Measurements from ENCODE around the gene MIPEP.

Gene MIPEP

DNA sequence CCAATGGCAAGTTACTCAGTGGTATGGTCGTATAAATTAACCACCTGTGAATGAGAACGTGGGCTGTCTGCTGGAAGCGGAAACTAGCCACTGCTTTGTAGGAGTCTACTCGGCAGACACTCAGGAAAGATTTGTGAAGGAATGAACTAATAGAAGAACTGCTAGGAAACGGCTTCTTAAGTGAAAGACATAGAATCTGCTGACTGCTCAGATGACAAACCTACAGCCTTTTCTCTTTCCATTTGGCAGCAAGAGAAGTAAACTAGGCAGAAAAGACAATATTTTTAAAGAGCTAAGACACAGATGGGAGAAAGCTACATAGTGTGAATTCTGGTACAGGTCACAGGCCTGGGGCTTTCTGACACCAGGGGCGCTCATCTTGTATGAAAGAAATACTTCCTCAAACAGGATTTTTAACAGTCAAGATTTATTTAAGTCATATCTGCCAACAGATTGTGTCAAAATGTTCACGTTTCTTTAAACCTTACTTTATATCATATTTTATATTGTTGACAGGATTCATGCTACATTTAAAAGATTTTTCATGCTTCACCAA lies 78.4 kb downstream of the MIPEP start:
- no peak for DNase-seq (ENCODE audit: low read depth in 2 of 2)

DNA sequence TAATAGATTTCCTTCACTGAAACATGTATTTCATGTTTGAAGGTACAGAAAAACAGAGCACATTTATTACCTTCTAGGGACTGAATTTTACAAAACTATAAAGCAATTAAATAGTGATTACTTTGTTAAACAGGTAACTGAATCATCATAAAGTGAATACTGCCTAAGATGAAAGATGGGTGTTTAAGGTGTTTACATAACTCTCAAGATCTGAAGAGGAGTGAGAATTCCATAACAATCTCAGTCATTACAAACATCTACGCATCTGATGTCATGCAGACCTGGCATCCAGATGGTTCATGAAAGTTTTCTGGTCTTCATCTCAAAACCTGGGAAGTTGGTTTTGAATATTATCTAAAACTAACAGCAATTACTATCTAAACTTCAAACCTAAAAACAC lies 80.4 kb downstream of the MIPEP start:
- DNase-seq (ENCODE audit: low read depth in 2 of 2), result no peak

DNA sequence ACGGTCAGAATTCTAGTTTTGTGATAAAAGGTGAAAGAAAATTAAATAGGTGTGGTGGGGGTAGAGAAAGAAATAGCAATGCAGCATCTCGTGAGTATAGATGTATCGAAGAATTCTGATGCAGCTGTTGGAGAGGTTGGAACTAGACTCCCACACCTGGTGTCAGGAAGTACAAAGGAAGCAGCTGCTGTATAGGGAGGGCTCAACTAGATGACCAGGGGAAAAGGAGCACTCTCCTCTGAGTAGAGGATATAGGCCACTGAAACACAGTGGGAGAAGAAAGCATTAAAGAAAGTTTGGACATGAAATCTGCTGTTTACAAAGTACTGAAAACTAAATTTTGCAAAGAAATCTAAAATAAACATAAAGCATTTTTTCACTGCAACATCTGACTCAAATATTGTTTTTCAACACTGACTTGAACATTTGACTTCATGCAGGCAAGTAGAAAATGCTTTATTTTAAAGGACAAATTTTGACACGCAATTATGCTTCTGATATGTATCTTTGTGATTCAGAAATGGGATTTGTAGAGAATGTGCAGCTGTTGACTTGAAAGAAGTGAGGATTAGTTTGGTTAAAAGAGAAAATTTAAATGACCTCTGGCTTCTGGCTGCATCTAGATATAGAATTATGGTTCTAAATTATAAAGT lies 82.2 kb downstream of the MIPEP start:
- DNase-seq (ENCODE audit: low read depth in 2 of 2), result no peak

DNA sequence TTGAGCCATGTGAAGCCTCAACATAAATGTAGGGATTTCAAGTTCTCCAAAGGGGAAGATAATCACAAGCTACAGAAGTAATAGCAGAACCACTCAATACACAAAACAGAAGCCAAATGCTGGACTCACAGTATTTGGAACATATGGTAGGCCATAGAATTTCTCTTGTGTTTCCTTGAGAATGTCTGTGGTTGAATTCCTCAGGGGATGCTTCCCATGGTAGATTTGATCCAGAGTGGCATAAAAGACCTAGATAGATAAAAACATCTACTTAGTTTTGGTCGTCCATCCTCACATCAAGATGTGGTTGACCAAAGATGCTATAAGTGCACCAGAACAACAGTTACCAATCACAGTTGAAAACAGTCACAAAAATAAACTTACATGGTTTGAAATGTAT lies 83.4 kb downstream of the MIPEP start:
- DNase-seq (ENCODE audit: low read depth in 2 of 2), result no peak

DNA sequence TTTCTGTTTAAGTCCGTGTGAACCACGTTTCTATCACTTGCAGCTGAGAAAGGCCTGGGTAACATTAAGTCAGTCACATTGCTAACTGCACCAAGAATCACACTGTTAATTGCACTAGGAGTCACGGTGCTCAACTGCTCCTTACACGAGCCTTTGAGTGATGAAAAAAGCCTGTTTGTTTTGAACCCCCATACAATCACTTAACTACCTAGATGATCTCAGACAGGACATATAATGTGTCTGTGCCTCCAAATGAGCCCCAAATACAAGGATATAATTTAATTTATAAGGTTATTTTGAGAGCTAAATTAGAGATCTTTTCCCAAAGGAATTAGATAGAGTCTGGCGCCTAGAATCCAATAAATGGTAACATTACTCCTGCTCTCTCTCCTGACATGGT lies 84.1 kb downstream of the MIPEP start:
- DNase-seq (ENCODE audit: low read depth in 2 of 2), result no peak

DNA sequence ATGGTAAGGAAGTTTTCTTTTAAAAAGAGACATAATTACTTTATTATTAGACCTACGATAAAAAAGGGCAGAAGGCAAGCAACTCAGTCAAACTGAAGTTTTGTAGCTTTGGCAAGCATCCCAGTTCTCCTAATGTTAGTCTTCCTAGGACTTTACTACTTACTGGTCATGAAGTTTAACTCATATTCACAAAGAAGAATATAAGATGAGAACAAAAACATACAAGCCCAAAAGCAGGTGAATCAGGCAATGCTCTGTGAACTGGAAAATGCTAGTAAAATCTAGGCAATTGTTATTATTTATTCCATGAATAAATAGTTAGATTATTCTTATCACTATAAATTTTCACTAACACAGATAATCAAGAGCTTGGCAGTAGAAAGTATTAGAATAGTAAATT lies 85.0 kb downstream of the MIPEP start:
- DNase-seq (ENCODE audit: low read depth in 2 of 2), result no peak

DNA sequence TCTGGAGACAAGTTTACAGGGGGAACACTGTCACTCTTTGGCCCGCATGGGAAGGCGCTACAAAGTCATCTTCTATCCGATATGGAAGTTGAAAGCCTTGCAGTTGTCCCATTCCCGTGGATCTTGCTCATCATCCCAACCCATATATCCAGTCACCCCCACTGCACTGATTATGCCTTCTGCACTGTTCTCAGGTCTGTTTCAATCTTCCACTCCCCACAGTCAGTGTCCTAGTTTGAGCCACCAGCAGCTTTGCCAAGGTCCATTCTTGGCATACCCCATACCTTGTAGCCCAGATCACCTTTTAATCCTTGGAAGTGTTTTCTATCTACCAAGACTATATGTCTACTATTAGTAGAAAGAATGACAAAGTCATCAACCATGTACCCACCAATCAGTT lies 88.1 kb downstream of the MIPEP start:
- DNase-seq (ENCODE audit: low read depth in 2 of 2), result no peak

DNA sequence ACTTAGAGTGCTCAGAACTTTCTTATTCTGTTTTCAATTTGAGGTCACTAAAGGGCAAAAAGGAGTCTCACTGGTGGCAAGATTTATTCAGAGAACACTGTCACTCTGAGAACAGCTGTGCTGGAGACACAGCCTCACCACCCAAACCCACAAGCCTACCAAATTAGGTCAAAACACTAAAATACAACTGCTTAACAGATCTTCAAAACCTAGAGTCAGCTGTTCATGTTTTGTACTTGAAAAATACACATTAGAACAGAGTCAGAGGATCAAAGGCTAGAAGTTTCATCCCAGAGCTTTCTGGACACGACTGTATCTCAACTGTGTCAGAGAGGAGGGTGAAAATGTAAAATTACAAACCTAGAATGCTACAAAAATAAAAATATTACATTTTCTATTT lies 89.3 kb downstream of the MIPEP start:
- no peak for DNase-seq (ENCODE audit: low read depth in 2 of 2)

DNA sequence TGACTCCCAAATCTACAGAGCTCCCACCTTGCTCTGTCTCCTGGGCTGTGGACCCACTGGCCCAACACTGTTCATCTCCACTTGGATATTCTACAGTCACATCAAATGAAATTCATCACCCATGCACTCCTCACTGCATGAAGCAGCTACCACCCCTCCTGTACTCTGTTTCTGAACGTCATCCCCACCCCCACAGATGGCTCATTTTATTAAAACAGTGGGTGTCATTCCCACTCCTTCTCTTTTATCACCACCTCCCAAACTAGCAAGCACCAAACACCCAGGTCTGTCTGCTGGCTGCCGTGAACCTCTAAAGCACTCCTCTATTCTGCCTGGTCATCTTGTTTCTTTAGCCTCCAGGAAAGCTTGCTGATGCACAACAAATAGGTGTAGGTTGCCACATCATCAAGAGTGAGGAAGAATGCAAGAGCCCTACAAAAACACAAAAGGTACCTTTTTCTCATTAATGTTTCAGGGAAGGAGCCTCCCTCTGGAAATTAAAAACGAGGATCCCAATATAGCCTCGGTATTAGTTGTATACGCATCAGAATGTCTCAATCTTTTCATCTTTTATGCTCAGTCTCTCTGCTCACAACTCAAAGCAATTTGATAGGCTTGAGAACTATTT lies 91.8 kb downstream of the MIPEP start:
- DNase-seq (ENCODE audit: low read depth in 2 of 2), result no peak

DNA sequence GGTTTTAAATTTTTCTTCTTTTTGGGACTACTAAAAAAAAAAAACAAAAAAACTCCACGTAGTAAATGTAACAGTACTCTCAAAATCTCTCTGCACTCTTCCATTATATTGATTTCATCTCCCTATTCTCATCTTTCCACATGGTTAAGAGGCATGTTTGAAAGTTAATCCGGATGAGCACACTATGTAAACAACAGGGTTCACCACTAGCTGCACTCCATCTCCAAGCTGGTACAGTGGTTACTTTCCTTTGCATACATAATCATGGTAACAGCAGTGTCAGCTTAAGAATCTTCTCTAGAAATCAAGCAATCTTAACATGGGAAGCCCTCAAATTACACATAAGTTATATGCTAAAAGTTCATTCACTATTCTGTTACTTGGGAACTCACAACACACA lies 92.6 kb downstream of the MIPEP start:
- DNase-seq (ENCODE audit: low read depth in 2 of 2), result no peak

DNA sequence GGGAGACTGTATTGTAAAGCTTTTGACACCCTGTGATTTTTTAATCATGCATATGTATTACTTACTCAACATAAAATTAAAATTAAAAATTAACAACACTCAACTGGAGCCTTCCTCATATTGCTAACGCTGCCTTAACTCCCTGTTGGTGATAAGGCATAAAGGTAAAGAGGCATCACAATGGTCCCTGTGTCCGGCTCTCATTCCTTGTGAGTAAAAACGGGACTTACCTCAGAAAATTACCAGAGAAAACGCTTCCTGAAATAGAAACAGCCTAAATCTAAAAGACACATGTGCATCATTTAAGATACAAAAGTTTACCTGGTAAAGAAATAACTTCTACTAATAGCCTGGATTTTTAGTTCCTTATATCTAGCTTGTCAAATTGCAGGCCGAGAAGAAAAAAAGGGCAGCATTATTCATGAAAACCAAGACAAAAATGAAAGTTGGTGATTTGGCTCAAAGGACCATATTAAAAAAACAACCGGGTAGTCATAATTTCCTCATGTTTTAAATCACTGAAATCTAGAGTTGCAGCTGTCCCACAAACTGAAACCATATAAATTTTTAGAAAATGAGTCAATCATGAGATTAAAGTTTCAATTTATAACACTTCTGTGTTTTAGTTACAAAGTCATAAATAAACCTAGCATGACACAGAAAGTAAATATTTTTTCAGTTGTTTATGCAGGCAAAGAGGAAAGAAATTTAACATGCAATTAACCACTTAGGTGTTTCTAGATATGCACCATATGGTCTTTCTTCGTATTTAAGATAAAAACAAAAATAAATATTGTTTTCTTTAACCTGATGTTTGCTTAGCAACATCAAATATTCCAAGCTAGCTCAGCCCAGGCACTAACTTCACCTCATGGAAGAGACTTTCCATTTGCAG lies 94.7 kb downstream of the MIPEP start:
- DNase-seq (ENCODE audit: low read depth in 2 of 2), result no peak

DNA sequence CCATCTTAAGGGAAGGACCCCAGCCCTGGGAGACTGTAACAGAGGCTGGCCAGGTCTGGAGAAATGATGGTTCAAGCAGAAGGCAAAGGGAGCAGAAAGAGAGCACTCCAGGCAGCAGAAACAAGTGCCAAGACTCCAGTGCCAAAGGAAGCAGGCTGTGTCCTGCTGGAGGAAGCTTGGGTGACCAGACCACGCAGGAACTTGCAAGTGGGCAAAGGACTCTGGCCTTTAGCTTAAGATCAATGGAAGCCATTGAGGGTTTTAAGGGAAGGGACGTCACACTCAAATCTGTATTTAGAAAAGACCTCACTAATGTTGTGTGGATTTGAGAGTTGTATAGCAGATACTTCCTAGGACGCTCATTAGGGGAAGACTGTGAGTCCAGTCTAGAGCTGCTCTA lies 95.5 kb downstream of the MIPEP start:
- no peak for DNase-seq (ENCODE audit: low read depth in 2 of 2)

DNA sequence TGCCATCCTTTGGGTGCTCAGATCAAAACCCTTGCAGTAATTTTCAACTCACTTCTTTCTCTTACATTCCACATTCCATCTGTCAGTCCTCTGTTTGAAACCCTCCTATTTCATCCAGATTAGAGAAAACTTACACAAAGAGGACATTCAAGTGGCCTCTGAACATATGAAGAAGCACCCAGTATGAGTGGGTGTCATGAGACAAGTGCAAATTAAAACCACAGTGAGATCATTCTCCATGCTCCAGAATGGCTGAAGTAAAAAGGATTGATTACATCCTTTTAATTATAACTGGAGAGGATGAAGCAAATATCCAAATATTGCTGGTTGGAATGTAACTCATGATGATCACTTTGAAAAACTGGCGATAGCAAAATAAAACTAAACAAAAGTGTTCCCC lies 96.5 kb downstream of the MIPEP start:
- no peak for DNase-seq (ENCODE audit: low read depth in 2 of 2)

DNA sequence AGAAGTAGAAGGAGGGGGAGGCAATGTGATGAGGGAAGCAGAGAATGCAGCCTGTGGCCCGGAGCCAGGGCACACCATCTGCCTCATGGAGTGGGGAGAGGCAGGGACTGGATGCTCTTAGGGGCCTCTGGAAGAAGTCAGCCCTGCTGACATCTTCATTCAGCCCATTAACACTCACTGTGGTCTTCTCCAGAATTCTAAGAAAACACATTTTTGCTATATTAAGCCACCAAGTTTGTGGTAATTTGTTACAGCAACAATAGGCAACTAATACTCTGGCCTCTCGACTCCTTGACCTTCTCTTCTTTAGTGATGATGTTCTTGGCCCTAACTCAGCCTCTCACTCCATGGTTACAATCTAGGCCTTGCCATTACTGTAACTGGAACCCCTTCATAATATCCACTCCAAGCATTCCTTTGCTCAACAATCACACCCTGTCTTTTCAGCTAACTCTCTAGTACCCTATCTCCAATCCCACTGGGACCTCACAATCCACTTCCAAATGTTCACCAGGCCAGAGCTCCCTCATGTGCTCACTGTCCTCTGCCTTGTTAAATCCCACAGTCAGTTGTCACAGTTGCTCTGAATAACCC lies 98.5 kb downstream of the MIPEP start:
- DNase-seq (ENCODE audit: low read depth in 2 of 2), result no peak

DNA sequence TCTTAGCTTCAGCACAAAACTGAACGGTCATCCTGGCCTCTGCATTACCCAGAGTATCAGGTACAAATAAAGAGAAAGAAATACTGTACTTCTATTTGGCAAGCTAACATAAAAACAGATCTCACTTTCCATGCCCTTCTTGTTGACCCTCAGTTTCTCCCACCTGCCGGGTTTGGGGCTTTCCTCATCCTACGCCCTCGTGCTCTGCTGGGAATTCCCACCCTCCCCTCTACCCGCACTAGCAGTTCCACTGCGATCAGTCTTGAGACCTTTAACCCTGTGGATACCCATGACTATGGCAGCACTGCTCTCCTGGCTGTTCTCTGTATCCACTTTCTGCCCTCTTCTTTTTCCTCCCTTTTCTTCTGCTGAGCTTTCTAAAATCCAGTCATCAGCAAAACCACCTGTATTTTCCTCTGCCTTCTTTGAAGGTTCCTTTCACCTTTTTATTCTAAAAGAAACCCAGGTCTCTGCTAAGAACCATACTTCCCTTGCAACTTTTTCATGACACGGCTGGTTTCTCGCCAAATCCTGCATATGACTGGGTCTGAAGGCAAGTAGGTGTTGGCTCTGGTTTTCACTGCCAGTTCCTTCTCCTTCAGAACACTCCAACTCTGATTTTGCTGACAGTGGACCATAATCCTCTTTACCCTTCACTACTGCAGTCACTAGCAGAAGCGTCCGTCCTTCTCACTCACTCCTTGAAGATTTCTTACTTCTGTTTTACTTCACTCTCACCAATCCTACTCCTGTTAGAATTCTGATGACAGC lies 99.4 kb downstream of the MIPEP start:
- DNase-seq (ENCODE audit: low read depth in 2 of 2), result no peak

DNA sequence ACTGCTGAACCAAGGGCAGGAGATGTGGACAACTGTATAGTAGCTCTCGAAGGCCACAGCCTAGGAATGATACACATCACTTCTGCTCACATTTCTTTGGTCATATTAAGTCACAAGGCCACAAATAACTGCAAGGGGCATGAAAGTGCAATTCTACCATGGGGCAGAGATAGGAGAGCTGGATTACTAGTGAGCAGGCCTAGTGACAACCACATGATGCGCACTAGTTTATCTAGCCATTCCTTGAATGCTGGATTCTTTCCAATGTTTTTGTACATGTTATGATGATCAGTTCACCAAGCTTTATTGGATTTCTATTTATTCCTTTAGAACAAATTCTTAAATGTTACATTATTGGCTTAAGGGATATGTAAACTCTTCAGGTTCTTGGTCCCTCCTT lies 100.7 kb downstream of the MIPEP start:
- DNase-seq (ENCODE audit: low read depth in 2 of 2), result no peak

DNA sequence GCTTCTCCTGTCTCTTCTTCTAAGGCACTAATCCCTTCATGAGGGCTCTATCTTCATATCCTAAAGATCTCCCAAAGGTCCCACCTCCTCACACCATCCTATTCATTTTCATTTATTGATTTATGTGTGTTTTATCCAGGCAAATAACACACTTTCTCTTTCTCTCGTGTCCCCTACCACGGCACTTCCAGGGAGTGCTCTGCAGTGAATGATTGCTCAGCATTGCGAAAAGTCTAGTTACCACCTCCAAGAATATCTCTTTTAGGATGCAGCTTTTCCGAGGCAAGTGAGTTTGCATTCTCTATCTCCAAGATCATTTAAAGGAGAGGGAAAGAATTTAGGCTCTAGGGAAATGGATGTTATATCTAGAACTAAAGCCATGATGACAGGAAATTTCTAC lies 101.7 kb downstream of the MIPEP start:
- DNase-seq (ENCODE audit: low read depth in 2 of 2), result no peak

DNA sequence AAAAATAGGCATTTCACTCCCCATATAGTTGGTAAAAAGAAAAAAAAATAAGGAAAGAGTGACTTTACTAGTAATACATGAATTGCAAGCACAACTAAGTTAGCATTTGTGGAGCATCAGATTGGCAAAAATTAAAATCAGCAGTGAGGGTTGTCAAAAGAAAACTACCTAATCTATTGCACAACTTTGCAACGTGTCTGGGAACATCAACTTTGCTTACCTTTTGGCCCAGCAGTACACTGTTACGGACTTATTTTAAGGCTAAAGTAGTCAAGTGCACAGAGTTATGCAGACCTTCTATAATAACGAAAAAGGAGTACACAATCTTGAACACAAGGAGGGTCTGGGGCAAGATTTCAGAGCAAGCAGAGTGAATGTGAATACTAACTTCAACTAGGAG lies 102.6 kb downstream of the MIPEP start:
- DNase-seq (ENCODE audit: low read depth in 2 of 2), result no peak

DNA sequence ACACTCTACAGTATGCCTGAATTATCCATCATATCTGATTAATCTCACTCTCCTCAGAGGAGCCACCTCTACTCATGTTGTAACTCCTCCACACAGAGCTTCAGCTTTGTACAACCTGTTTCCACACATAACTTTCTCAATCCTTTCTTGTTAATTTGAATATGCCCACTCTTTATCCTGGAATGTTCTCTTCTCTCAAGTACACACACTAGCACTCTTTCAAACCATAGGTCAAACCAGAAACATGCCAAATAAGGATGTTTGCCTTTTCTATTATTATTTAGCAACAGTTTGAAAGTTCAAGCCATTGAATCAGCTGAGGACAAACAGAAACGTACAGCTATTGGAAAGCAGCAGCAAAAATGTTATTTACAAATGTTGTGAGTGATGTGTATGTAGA lies 110.3 kb downstream of the MIPEP start:
- DNase-seq (ENCODE audit: low read depth in 2 of 2), result no peak

DNA sequence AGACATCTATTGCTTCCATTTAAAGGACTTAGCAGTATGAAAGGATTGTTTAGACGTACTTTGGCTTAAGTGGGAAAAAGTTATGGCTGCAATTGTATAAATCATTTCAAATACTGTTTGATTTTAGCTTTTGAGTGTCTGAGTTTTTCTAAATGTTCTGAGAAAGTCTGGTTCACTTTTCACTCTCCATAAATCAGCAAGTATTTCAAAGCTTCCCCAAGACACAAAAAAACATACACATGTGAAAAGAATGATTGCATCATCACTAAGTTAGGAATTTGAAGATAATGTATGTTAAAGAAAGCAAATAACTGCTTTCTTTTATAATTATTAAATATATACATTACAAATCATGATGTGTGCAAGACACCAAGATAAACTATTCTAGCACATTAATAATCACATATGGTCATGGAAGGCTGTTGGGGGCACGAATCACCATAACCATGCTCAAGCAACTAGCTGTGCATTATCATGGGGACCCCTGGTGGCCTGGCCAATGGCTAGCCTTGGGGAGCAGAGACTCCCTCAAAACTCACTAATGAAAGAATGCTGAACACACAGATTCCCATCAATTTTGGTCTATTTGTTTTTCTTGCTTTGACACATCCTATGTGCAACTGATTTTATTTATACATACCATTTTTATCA lies 111.1 kb downstream of the MIPEP start:
- no peak for DNase-seq (ENCODE audit: low read depth in 2 of 2)

DNA sequence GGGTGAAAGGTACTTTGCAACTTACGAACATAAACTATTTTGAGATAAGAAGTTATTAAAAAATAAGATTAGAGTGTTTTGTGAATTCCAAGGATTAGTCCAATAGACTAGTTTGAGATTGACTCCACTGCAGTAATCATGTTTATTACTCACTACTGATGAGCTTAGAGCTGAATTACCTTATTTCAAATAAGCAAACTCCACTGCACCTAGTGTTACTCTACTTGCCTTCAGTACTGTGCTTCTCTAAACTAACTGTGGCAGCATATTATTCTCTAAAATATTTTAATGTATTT lies 111.7 kb downstream of the MIPEP start:
- DNase-seq (ENCODE audit: low read depth in 2 of 2), result no peak
